Dendritic cell treated with granulocyte-macrophage colony-stimulating factor and Interleukin-4, amounts not matched to agents 40 ng/mL and 50 ng/mL, for 4 days (primary cell): ENCODE data around the gene B2M.
"Not testable (repeated sequence)": the region's sequence is repeated elsewhere in the genome, so short reads cannot be mapped to it uniquely, and the experiment has no call there.

Source experiments
- H3K27ac Mint-ChIP-seq: one replicate; pipeline ENCODE4 v1.8.0; 2022; ENCODE audit warnings: mild to moderate bottlenecking, mixed read lengths
- H3K27me3 Mint-ChIP-seq: one replicate; pipeline ENCODE4 v1.8.0; 2022; ENCODE audit warnings: mild to moderate bottlenecking, mixed read lengths
- H3K36me3 Mint-ChIP-seq: one replicate; pipeline ENCODE4 v1.8.0; 2022; ENCODE audit warnings: low read depth, mixed read lengths
- H3K4me1 Mint-ChIP-seq: one replicate; pipeline ENCODE4 v1.8.0; 2022; ENCODE audit warnings: low read depth, mixed read lengths
- H3K4me3 Mint-ChIP-seq: one replicate; pipeline ENCODE4 v1.8.0; 2022; ENCODE audit warnings: mild to moderate bottlenecking, moderate library complexity, mixed read lengths
- H3K9me3 Mint-ChIP-seq: one replicate; pipeline ENCODE4 v1.8.0; 2022; ENCODE audit warnings: mixed read lengths
- intact Hi-C: fragments of 100-400 bp; cut with micrococcal nuclease; formaldehyde crosslinking; loops from one replicate; pipeline ENCODE4 v1.15.0; 2022

The B2M gene

GRCh38 chr15:44711743-44712345 lies 527 bp downstream of the B2M start:
- peaks cover 81% of the 10 kb centered on the region for H3K36me3 Mint-ChIP-seq
- H3K4me1 Mint-ChIP-seq: peaks cover 38% of the 10 kb centered on the region
- peak overlapping the region; percentile 95 for H3K4me3 Mint-ChIP-seq
- no peaks in the 10 kb centered on the region for H3K9me3 Mint-ChIP-seq
- intact Hi-C loops: loop anchor here (1.0 kb wide), 1 partner anchor 16 kb away; no protein-coding TSS in a partner anchor
- peak overlapping the region; percentile 99 for H3K27ac Mint-ChIP-seq
- no peaks in the 10 kb centered on the region for H3K27me3 Mint-ChIP-seq

- H3K4me3 Mint-ChIP-seq: peak overlapping the region; percentile 95
- H3K9me3 Mint-ChIP-seq: no peaks in the 10 kb centered on the region
- H3K27ac Mint-ChIP-seq: peak overlapping the region; percentile 99
- peaks cover 81% of the 10 kb centered on the region for H3K36me3 Mint-ChIP-seq
- H3K4me1 Mint-ChIP-seq: peaks cover 32% of the 10 kb centered on the region
- intact Hi-C loops: no loop called here
- no peaks in the 10 kb centered on the region for H3K27me3 Mint-ChIP-seq
These were observed 1.2 kb downstream of the B2M start for GRCh38 chr15:44712346-44713005.

- intact Hi-C loops: no loop called here
- peaks cover 25% of the 10 kb centered on the region for H3K4me1 Mint-ChIP-seq
- no peaks in the 10 kb centered on the region for H3K27me3 Mint-ChIP-seq
- H3K4me3 Mint-ChIP-seq: peak overlapping the region; percentile 95
- peaks cover 81% of the 10 kb centered on the region for H3K36me3 Mint-ChIP-seq
- H3K27ac Mint-ChIP-seq: peak overlapping the region; percentile 99
- H3K9me3 Mint-ChIP-seq: no peaks in the 10 kb centered on the region
These were observed 2.0 kb downstream of the B2M start for GRCh38 chr15:44713006-44713966.

GRCh38 chr15:44715142-44715796 lies 4.0 kb downstream of the B2M start:
- Mint-ChIP-seq H3K36me3 (peaks cover 99% of the 10 kb centered on the region), H3K9me3 (no peaks in the 10 kb centered on the region), H3K27me3 (no peaks in the 10 kb centered on the region), H3K4me1 (peaks cover 36% of the 10 kb centered on the region), H3K27ac (peak overlapping the region; percentile 99), H3K4me3 (peak overlapping the region; percentile 63)
- intact Hi-C loops: no loop called here

GRCh38 chr15:44715797-44716334 lies 4.5 kb downstream of the B2M start:
- H3K9me3 Mint-ChIP-seq: no peaks in the 10 kb centered on the region
- H3K36me3 Mint-ChIP-seq: peaks cover 93% of the 10 kb centered on the region

GRCh38 chr15:44716983-44717602 lies 5.8 kb downstream of the B2M start:
- Mint-ChIP-seq H3K36me3 (peaks cover 81% of the 10 kb centered on the region), H3K27ac (no peak overlapping the region)
- intact Hi-C loops: no loop called here

More at GRCh38 chr15:44715797-44716334, 4.5 kb downstream of the B2M start:
- Mint-ChIP-seq H3K27ac (peak overlapping the region; percentile 99), H3K4me1 (peaks cover 36% of the 10 kb centered on the region), H3K4me3 (peak overlapping the region; percentile 18), H3K27me3 (no peaks in the 10 kb centered on the region)
- intact Hi-C loops: no loop called here

GRCh38 chr15:44718180-44718926 lies 7.0 kb downstream of the B2M start:
- peaks cover 52% of the 10 kb centered on the region for H3K4me1 Mint-ChIP-seq
- H3K27ac Mint-ChIP-seq: peak overlapping the region; percentile 79
- no peaks in the 10 kb centered on the region for H3K27me3 Mint-ChIP-seq
- intact Hi-C loops: no loop called here
- no peaks in the 10 kb centered on the region for H3K9me3 Mint-ChIP-seq
- peaks cover 68% of the 10 kb centered on the region for H3K36me3 Mint-ChIP-seq
- H3K4me3 Mint-ChIP-seq: no peak overlapping the region

More at GRCh38 chr15:44716983-44717602, 5.8 kb downstream of the B2M start:
- Mint-ChIP-seq H3K4me3 (no peak overlapping the region), H3K9me3 (no peaks in the 10 kb centered on the region), H3K27me3 (no peaks in the 10 kb centered on the region), H3K4me1 (peaks cover 47% of the 10 kb centered on the region)

- peaks cover 52% of the 10 kb centered on the region for H3K4me1 Mint-ChIP-seq
- H3K27me3 Mint-ChIP-seq: no peaks in the 10 kb centered on the region
- H3K36me3 Mint-ChIP-seq: peaks cover 63% of the 10 kb centered on the region
- intact Hi-C loops: no loop called here
- peak overlapping the region; percentile 79 for H3K27ac Mint-ChIP-seq
- H3K4me3 Mint-ChIP-seq: no peak overlapping the region
- H3K9me3 Mint-ChIP-seq: no peaks in the 10 kb centered on the region
These were observed 7.6 kb downstream of the B2M start for GRCh38 chr15:44718927-44719292.

GRCh38 chr15:44719293-44719999 lies 8.1 kb downstream of the B2M start:
- no peaks in the 10 kb centered on the region for H3K9me3 Mint-ChIP-seq
- no peaks in the 10 kb centered on the region for H3K27me3 Mint-ChIP-seq
- peak overlapping the region; percentile 79 for H3K27ac Mint-ChIP-seq
- intact Hi-C loops: no loop called here
- H3K4me1 Mint-ChIP-seq: peaks cover 52% of the 10 kb centered on the region
- H3K36me3 Mint-ChIP-seq: peaks cover 57% of the 10 kb centered on the region
- H3K4me3 Mint-ChIP-seq: no peak overlapping the region

GRCh38 chr15:44720000-44720435 lies 8.7 kb downstream of the B2M start:
- Mint-ChIP-seq H3K27ac (peak overlapping the region; percentile 79), H3K36me3 (peaks cover 51% of the 10 kb centered on the region), H3K4me1 (peaks cover 52% of the 10 kb centered on the region)
- H3K9me3 Mint-ChIP-seq, H3K27me3 Mint-ChIP-seq, intact Hi-C loops, H3K4me3 Mint-ChIP-seq: not testable (repeated sequence)

- no peaks in the 10 kb centered on the region for H3K27me3 Mint-ChIP-seq
- H3K9me3 Mint-ChIP-seq: no peaks in the 10 kb centered on the region
- peak overlapping the region; percentile 79 for H3K27ac Mint-ChIP-seq
- H3K4me3 Mint-ChIP-seq: no peak overlapping the region
- peaks cover 45% of the 10 kb centered on the region for H3K36me3 Mint-ChIP-seq
- intact Hi-C loops: no loop called here
- H3K4me1 Mint-ChIP-seq: peaks cover 52% of the 10 kb centered on the region
These were observed 9.3 kb downstream of the B2M start for GRCh38 chr15:44720460-44721176.
